LNCaP clone FGC (cell line): ENCODE data around the gene FSTL4.
A peak's percentile ranks its signal among the peaks of the same experiment; 100 is the strongest.

ENCODE experiments used
- DNase-seq: peaks from one replicate; pipeline ENCODE4 v3.0.0-alpha.2; 2011; ENCODE audit warnings: low read depth
- H3K4me3 ChIP-seq: 2 replicates; pipeline ENCODE4 v1.5.1; 2011; ENCODE audit warnings: mild to moderate bottlenecking, low read depth, low read length, control low read depth
- TF ChIP-seq, protein P1 (sequence below): IDR thresholded peaks from 2 replicates; pipeline ENCODE4 v1.5.1; 2012; ENCODE audit warnings: mild to moderate bottlenecking; ENCODE audit not compliant: control insufficient read depth, insufficient read depth; ENCODE audit errors: extremely low read depth

FSTL4 gene

DNA sequence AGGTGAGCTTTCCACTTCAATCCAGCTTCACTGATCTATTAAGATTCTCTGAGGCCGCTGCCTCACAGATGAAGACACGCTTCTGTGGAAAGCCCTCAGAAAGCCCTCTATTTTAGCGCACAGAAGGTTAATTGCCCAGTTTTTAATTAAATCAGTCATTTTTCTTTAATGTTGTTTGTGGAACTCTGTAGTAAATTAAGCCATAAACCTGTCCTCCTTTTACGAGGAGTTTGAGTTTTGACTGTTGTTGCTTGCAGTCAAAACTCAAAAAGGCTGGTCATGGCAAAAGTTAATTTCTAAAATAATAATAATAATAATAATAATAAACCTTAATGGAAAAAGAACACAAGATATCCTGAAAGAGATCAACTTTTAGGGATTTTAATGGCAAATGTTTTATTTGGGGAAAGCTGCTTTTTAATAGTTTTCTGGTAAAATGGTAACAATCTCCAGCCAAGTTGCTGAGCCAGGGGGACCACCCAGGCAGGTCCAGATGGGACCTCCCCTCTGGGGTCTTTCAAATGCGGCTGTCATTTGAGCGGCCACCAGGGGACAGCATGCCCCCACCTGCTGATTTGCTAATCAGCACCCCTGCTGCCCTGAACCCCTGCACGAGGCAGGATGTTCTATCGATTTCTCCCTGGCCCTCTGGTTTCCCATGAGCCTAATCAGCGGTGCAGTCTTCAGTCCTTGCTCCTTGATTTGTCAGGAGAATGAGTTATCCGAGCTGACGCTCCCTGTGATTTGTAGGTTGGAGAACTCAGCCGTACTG, 247.2 kb downstream of the FSTL4 start:
- TF ChIP-seq, protein P1, sequence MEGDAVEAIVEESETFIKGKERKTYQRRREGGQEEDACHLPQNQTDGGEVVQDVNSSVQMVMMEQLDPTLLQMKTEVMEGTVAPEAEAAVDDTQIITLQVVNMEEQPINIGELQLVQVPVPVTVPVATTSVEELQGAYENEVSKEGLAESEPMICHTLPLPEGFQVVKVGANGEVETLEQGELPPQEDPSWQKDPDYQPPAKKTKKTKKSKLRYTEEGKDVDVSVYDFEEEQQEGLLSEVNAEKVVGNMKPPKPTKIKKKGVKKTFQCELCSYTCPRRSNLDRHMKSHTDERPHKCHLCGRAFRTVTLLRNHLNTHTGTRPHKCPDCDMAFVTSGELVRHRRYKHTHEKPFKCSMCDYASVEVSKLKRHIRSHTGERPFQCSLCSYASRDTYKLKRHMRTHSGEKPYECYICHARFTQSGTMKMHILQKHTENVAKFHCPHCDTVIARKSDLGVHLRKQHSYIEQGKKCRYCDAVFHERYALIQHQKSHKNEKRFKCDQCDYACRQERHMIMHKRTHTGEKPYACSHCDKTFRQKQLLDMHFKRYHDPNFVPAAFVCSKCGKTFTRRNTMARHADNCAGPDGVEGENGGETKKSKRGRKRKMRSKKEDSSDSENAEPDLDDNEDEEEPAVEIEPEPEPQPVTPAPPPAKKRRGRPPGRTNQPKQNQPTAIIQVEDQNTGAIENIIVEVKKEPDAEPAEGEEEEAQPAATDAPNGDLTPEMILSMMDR = peak; percentile 29
- no peak for DNase-seq
- H3K4me3 ChIP-seq = no peak overlapping the region

- no peak overlapping the region for H3K4me3 ChIP-seq
- TF ChIP-seq, protein P1 = no peak
- no peak for DNase-seq
Measured at GRCh38 chr5:133363807-133364587, 248.3 kb downstream of the FSTL4 start.

- H3K4me3 ChIP-seq = no peak overlapping the region
- TF ChIP-seq, protein P1 = no peak
- DNase-seq = no peak
Measured at GRCh38 chr5:133362438-133362837, 249.9 kb downstream of the FSTL4 start.

GRCh38 chr5:133361922-133362321, 250.4 kb downstream of the FSTL4 start:
- no peak overlapping the region for H3K4me3 ChIP-seq
- TF ChIP-seq, protein P1 = no peak
- DNase-seq = no peak

- H3K4me3 ChIP-seq = no peak overlapping the region
- no peak for DNase-seq
- TF ChIP-seq, protein P1 = no peak
Measured at GRCh38 chr5:133360693-133361472, 251.5 kb downstream of the FSTL4 start.

DNA sequence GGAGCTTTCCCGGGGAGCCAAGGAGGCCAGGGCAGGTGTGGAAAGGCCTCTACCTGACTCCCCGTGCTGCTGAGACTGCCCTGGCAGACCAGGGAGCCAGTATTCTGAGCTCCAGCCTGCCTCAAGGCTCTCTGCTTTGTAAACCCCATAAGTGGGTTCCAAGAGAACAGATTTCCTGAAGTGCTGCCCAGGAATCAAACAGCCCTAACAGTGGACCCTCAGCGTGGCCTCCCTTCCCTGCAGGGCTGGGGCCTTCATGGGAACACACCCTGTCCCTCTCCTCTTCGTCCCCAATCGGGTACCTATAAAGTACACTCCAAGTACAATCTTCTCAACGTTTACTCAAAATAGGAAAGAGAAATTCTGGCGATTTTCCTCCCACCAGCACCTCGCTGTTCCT, 252.5 kb downstream of the FSTL4 start:
- no peak for DNase-seq
- TF ChIP-seq, protein P1 = no peak
- no peak overlapping the region for H3K4me3 ChIP-seq
